ENCODE measurements around the gene CCDC197.

CCDC197 gene

DNA sequence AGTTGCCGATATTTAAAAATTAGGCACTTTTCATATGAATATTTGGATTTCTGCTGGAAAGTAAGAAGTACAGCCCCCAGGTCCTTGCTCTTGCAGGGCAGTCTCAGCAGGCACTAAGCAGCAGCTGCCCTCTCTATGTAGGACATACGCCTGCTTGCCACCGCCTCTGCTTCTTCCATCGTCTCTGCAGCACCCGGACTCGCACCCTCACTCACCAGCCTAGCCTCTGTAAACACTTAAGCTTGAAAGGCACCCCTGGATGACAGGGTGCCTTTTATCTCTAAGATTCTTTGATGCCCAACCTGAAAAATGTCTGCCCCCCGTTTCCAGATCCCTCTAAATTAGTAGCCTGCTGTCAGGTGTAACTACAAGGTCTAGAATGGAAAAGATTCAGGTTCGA is 48.0 kb downstream of the CCDC197 start:
- no peak for DNase-seq

DNA sequence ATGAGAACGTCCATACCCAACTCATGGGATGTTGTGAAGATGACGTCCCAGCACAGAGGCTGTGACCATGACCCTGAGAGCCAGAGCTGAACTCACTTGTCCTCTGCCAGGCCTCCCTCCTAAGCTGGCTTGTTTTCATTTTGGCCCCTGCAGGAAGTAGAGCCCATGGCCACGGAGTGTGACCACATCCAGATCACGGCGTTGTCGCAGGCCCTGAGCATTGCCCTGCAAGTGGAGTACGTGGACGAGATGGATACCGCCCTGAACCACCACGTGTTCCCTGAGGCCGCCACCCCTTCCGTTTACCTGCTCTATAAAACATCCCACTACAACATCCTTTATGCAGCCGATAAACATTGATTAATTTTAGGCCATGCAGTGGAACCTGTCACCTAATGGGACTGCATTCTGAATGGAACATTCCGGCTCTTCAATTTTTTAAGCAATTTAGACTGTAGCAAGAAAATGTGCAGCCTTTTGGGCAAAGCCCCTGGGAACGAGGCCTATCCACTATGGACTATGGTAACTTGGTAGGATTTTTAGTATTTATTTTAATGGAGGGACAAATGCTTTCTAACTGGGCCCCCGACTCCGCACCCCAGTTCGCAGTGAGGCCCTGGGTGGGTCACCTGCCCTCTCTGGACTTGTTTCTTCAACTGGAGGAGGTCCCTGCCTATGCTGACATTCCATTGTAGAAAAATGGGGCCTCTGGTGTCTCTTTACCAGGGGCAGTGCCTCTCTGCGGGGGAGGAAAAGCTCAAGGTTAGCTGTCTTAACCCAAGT is 48.7 kb downstream of the CCDC197 start:
- no peak for DNase-seq

DNA sequence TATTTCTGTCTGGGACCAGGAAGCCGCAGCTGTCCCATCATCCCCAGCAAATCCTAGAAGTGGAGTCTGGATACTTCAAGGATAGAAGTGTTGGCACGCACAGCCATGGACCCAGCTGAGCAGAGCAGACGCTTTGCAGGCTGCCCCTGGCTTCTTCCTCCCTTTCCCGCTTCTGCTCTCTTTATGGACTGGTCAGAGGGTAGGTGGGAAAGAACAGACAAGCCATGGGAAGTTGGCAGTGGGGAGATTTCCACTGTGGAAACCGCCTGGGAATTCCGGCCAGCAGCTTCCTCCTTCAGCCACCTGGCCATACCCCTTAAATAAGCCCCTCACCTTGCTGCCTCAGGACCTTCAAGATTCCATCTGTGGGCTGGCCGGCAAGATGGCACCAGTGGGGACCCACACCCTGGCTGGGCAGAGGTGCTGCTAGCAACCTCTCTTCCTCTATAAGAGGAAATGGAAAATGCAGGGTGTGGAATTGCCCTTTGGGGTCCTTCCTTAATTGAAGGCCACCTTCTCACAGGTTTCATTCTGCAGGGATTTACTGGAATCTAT is 49.7 kb downstream of the CCDC197 start:
- DNase-seq: no peak

DNA sequence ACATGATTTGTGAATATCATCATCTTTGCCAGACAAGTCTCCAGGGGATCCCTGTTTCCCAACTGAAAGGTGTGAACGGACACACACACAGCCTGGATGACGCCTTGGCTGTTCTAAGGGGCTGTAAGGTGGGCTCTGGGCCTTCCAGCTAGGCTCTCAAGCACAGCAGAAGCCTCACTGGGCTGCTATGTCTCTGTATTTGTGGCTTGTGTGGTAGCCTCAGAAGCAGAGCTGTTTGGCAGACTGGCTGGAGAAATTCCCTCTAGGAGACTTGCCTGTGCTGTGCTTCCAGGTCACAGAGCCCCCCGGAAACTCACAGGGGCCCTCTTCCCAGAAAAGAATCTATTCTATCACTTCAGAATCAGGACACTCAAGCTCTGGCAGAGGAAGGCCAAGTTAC is 50.5 kb downstream of the CCDC197 start:
- DNase-seq: no peak

DNA sequence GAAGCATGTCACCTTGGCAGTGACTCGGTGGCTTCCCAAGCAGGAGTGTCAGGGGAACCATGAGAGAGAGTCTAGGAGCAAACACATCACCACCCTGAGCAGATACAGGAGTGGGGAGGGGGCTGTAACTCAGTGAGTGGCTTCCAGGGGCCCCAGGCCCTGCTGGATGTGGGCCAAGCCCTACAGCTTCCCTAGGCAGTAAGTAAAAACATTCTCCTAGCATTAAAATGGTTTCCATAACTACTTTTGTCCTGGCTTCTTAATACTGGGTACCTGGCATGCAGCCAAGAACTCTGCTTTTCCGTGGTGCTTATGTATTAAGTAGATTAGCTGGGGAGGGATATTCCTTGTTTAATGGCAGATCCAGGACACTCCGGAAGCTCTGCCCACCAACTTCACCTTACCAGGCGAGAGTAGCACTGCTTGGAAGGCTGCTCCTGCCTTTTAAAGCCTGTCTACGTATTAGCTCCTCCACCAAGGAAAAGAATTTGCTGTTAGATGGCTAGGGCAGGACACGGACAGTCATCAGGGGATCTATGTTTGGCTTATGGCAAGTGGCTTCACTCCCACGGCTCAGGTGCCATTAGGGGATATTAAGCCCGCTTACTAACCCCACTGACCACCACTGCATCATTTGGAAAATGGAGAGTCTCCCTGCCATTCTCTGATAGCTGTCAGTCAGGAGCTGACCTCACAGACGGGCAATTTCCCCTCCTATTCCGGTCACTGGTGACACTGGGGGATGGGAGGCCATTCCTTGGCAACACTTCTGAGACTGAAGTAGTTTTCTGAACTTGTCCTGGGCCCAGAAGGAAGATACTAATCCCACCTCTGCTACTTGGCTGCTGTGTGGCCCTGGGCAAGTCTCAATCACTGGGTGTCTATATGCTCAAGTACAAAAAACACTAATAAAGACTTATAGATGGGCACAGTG is 51.9 kb downstream of the CCDC197 start:
- DNase-seq: no peak

DNA sequence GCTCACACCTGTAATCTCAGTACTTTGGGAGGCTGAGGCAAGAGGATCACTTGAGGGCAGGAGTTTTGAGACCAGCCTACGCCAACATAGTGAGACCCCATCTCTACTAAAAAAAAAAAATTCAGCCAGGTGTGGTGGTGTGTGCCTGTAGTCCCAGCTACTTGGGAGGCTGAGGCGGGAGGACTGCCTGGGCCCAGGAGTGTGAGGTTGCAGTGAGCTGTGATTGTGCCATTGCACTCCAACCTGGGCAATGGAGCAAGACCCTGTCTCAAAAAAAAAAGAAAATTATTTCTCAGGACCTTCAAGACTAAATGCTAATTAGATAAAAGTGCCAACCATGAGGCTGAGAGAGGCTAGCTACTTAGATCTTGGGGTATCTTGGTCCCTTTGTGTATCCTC is 52.5 kb downstream of the CCDC197 start:
- DNase-seq: no peak

DNA sequence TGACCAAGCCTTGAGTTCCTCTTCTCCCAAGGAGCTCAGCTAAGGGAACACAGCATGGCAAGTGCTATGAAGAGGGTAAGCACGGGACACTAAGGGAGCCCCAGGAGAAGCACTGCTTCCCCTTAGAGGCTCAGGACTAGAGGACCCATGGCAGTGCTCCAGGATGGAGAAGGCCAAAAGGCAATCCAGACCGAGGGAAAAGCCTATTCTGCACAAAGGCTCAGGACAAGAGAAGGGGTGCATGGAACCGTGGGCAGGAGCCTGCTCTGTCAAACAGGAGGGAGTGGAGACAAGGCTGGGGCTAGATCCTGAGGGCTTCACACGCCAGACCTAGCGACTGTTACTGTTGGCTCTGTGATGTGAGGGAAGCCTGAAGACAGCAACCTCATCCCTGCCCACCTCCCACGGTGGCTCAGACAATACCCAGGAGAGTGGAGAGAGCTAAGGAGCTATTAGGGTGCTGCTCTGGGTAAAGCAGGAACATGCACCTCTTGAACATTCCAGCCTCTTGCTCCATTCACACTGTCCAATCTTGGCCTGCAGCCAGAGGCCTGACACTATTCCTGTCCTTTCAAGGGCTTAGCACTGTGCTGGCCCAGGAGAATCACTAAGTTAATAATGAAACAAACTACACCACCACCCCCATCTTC is 53.3 kb downstream of the CCDC197 start:
- DNase-seq: peak; percentile 1

DNA sequence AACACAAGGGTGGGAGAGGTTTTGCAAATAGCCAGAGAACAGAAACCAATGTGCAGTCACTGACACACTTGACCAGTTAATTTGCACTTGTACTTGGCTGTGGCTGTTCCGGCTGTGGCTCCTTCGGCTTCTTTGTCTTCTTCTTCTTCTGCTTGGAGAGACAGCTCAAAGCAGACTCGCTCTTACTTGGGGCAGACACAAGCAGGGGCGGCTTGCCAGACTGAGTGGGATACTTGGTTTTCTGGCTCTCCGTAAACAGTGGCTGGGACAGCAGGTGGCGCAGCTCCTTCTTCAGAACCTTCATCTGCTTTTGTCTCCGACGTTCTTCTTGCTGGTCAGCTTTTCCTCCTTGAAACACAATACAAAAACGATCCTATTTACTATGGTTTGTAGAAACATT is 54.0 kb downstream of the CCDC197 start:
- DNase-seq: no peak

DNA sequence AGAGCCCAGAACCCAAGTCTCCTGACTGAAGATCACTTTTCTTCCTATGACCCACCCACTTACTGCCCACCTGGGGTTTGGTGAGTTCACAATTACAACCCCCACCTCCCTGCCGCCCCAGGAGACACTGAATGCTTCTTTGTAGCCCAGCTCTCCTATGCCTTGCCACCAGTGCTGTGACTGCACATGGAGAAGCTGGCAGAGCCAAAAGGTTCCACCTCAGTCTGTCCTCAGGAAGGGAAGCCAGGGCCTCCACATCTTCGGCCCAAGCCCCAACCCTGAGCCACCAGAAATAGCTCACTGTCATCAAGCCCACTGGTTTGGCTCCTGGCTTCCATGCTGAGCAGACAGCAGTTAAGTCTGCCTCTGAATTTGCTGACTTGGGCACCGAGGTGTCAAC is 54.7 kb downstream of the CCDC197 start:
- no peak for DNase-seq

DNA sequence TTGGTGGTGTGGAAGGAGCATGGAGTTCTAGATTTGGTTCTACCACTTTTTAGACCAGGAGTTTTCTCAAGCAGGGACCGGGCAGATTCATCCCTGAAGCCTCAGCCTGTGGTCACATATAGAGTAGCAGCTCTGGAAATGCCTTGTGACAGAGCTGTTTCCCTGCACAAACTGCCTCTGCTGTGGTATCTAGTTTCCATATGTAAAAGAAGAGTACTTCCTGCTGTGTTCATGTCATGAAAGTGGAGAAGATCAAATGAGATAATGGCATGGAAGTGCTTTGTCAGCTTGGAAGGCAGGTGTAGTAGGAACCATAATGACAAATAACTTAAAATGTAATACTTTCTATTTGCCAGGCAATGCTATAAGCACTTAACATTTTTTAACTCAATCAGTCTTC is 55.1 kb downstream of the CCDC197 start:
- no peak for DNase-seq

DNA sequence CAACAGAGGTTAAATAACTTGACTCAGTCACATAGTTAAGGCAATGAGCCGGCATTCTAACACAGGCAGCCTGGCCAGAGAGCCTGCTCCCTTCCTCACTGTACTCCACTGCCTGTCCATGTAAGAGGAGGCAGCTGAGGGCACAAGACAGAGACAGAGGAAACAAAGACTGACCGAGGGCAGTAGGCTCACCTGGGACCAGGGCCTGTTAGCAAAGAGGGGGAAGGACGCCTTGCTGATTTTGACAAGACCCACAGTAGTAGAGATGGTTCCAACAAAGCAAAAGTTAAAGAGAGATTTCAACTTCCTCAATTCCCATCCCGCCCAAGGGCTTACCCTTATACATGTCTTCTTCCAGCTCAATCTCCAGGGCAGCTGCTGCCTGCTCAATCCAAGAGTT is 55.6 kb downstream of the CCDC197 start:
- DNase-seq: no peak

DNA sequence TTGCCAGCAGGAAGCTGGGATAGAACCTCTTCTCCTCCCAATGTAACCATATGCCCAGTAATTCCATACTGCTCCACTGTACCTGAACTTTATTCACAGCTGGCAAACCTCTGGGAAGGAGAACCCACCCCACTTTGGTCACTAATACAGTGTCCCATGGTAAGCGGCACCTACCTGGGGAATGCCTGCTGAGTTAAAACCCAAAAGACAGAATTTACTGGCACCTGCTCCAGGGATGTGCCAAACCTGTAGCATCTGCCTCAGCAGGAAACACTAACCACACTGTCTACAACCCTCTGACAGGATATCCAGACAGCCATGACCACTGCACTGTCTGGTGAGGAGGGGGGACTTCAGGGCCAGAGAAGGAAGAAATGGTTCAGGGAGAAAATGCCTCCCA is 57.3 kb downstream of the CCDC197 start:
- no peak for DNase-seq

DNA sequence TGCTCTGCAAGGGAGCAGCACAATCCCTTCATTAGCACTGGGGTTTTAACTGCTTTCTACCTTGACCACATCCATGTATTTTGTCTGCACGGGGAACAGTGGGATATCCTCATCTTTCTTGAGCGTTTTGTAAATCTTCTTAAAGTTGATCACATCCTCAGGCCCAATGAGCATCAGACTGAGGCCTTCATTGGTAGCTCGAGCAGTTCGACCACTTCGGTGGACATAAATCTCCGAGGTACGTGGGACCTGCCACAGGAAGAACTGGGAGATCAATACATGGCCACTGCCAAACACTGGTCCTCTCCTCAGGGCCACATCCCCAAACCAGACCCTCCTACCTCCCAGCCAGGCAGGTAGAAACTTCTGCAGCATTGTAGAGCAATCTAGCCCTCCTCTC is 57.8 kb downstream of the CCDC197 start:
- DNase-seq: no peak

DNA sequence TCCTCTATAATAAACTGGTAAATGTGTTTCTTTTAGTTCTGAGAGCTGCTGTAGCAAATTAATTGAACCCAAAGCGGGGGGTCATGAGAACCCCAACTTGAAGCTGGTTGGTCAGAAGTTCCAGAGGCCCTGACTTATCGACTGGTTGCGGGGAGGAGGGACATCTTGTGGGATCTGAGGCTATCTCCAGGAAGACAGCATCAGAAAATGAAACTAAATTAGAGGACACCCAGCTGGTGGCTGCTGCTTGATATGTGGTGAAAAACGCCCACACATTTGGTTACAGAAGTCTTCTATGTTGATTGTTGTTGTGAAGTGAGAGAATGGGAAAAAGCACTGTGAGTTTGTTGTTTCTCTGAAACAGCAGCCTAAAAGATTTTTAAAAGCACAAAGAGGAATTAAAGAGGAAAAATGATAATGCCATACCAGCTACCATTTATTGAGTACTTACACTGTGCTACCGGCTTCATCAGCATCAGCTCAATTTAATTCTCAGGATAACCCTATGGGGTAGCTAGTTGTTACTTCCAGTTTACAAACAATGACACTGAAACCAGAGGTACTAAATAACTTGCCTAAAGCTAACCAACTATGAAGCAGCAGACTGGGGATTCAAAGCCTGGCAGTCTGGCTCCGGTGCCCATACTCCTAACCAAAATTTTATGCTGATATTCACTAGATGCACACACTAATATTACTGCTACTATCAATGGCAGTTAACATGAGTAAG is 59.6 kb downstream of the CCDC197 start:
- no peak for DNase-seq

DNA sequence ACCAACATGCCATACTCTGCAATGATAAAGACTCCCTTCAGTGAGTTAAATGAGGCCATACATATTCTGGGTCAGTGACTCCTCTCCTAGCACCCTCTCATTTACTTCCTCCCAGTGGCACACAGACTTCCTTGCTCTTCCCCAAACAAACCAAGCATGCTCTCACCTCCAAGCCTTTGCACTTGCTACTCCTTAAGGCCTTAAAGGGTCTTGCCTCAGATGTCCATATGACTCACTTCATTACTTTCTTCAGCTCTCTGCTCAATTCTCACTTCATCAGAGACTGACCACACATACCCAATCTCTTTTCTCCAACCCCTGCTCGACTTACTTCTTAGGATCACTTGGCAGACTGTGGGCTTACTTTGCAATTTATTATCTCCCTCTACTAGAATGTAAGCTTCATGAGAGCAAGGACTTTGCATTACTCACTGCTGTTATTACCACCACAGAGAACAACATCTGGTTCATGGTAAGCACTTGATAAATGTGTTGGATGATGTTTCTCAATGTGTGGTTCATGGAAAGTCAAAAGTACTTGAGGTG is 61.1 kb downstream of the CCDC197 start:
- DNase-seq: no peak

Measured in activated gamma-delta T cell treated with Interleukin-2 at 50 U/mL for 16 hours (primary cell).